ENCODE results near the gene EED. TPM values are rescaled to one million over a fixed set of nuclear protein-coding genes. Genes with fewer than 3 reads are reported as not detected.

Gene EED, protein sequence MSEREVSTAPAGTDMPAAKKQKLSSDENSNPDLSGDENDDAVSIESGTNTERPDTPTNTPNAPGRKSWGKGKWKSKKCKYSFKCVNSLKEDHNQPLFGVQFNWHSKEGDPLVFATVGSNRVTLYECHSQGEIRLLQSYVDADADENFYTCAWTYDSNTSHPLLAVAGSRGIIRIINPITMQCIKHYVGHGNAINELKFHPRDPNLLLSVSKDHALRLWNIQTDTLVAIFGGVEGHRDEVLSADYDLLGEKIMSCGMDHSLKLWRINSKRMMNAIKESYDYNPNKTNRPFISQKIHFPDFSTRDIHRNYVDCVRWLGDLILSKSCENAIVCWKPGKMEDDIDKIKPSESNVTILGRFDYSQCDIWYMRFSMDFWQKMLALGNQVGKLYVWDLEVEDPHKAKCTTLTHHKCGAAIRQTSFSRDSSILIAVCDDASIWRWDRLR
- 10 to 100 TPM; 31.1 to 47.5 (median 41.1) TPM for polyA plus RNA-seq (ENCODE audit: insufficient read depth in 1 of 5, insufficient read length in 5 of 5, low replicate concordance in 1 of 5)
- long read RNA-seq, donor 1, transcript EED-201 (12 exons, 2,223 nt), result major isoform, 10 of 41 reads
- long read RNA-seq, donor 1, partial matches to known transcripts, result 27 of 41 reads
- long read RNA-seq, donor 1, other reads (novel, unspliced or antisense), result 0 of 41 reads
- long read RNA-seq, donor 2, partial matches to known transcripts, result 12 of 16 reads
- long read RNA-seq, donor 2, other reads (novel, unspliced or antisense), result 0 of 16 reads
- long read RNA-seq, donor 3, transcript EED-201 (12 exons, 2,223 nt), result major isoform, 5 of 49 reads
- long read RNA-seq, donor 3, partial matches to known transcripts, result 41 of 49 reads
- long read RNA-seq, donor 3, other reads (novel, unspliced or antisense), result 0 of 49 reads
- long read RNA-seq, donor 4, partial matches to known transcripts, result 0 of 7 reads
- long read RNA-seq, donor 4, other reads (novel, unspliced or antisense), result 0 of 7 reads
- long read RNA-seq, donor 5, transcript EED-201 (12 exons, 2,223 nt), result major isoform, 5 of 46 reads
- long read RNA-seq, donor 5, partial matches to known transcripts, result 37 of 46 reads
- long read RNA-seq, donor 5, other reads (novel, unspliced or antisense), result 0 of 46 reads
- long read RNA-seq, donor 6, transcript EED-201 (12 exons, 2,223 nt), result major isoform, 6 of 11 reads
- long read RNA-seq, donor 6, partial matches to known transcripts, result 0 of 11 reads
- long read RNA-seq, donor 6, other reads (novel, unspliced or antisense), result 0 of 11 reads
- long read RNA-seq, donor 7, transcript EED-201 (12 exons, 2,223 nt), result major isoform, 8 of 10 reads
- long read RNA-seq, donor 7, partial matches to known transcripts, result 0 of 10 reads
- long read RNA-seq, donor 7, other reads (novel, unspliced or antisense), result 0 of 10 reads
- long read RNA-seq, donor 8, partial matches to known transcripts, result 11 of 15 reads
- long read RNA-seq, donor 8, other reads (novel, unspliced or antisense), result 0 of 15 reads

GRCh38 chr11:86244522-86245368 is at the start of gene EED:
EED (plus strand) TSS chr11:86244753; CDS start chr11:86245230, 477 bp downstream.
- DNase-seq, result peak; percentile 95 to 96

DNA sequence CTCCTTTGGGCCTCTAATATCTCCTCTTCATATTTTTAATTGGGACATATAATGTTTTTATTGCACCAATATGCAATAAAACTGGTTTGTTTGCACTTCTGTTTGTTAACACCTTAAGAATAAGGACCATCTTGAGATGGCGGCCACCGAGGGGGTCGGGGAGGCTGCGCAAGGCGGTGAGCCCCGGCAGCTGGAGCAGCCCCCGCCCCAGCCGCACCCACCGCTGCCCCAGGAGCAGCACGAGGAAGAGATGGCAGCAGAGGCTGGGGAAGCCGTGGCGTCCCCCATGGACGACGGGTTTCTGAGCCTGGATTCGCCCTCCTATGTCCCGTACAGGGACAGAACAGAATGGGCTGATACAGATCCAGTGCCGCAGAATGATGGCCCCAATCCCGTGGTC is 49.6 kb upstream of the EED start:
- no peak for DNase-seq

DNA sequence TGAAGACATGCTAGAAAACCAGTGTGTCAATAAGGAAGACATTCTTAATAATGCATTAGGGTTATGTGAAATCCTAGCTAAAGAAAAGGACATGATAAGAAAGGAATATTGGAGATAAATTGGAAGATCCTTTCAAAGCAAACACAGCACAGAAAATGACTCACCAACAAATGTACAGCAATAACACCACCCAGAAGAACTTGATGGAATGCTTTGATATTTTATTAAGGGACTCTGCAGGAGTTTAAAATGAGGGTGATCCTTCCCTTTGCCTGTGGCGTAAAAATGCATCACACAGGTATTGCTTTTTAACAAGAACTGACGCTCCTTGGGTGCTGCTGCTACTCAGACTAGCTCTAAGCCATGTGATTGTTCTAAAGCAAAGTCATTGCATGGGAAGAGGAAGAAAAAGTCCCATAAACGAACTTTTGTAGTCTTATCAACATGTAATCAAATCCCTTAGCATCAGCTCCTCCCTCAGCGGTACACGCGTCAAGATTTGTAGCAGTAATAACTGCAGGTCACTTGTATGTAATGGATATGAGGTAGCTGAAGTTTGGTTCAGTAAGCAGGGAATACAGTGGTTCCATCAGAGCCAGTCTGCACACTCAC is 48.4 kb upstream of the EED start:
- DNase-seq, result no peak

- no peak for DNase-seq
Observed at GRCh38 chr11:86196913-86197312, 47.6 kb upstream of the EED start.

DNA sequence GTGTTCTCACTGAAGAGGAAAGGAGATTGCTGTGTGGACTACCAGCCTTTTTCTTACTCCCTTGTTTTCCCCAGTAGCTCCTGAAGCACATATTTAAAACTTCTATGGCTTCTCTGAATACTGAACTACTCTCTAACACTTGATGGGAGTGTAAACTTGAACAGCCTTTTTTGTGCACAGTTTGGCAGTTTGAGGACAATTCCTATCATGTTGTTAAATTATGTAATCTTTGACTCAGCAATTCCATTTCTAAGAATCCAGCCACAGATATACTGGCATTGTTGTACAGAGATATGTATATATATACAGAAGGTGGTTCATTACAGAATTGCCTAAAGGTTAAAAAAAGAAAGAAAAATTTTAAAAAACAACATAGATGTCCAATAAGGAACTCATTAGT is 47.1 kb upstream of the EED start:
- no peak for DNase-seq

GRCh38 chr11:86198139-86198538 is 46.4 kb upstream of the EED start:
- DNase-seq, result no peak

DNA sequence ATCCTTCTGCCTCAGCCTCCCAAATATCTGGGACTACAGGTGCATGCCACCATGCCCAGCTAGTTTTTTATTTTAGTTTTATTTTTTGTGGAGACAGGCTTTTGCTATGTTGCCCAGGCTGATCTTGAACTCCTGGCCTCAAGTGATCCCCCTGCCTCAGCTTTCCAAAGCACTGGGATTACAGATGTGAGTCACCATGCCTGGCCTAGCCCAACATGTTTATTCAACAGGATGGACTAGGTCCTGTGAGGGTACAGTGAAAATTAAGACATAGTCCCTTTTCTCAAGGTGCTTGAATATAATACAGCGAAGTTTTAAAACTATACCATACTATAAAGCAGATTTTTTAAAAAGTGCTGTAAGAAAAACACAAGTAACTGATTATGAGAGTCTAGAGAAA is 45.2 kb upstream of the EED start:
- DNase-seq, result no peak

GRCh38 chr11:86201371-86201884 is 43.1 kb upstream of the EED start:
- no peak for DNase-seq

DNA sequence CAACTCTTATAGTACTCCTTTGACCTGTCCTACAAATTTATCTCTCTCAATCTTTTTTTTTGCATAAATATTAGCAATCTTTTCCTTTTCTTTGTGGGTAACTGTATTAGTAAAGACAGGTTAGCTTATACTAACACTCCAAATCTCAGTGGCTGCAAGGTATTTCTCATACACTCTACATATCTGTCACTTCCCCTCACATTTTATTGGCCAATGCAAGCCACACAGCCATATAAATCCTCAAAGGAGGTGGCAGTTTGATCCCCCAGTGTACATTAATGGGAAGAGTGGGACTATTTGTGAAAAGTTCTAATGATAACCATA is 42.6 kb upstream of the EED start:
- DNase-seq, result no peak

DNA sequence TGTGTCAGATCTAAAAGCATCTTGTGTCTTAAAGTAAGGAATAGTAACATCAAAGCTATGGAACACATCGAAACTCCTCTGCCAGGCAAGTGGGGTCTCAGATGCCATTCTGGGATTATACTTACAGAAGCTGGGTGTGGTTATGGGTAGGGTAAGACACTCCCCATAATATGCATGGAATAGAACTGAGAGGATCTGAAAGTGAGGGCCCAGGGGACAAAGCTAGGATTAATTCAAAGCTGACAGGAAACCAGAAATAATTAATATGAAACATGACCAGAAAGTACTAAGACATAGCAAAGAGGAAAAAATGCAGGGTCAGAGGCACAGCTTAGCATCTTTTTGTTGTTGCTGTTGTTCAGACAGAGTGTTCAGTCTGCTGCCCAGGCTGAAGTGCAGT is 40.2 kb upstream of the EED start:
- no peak for DNase-seq

DNA sequence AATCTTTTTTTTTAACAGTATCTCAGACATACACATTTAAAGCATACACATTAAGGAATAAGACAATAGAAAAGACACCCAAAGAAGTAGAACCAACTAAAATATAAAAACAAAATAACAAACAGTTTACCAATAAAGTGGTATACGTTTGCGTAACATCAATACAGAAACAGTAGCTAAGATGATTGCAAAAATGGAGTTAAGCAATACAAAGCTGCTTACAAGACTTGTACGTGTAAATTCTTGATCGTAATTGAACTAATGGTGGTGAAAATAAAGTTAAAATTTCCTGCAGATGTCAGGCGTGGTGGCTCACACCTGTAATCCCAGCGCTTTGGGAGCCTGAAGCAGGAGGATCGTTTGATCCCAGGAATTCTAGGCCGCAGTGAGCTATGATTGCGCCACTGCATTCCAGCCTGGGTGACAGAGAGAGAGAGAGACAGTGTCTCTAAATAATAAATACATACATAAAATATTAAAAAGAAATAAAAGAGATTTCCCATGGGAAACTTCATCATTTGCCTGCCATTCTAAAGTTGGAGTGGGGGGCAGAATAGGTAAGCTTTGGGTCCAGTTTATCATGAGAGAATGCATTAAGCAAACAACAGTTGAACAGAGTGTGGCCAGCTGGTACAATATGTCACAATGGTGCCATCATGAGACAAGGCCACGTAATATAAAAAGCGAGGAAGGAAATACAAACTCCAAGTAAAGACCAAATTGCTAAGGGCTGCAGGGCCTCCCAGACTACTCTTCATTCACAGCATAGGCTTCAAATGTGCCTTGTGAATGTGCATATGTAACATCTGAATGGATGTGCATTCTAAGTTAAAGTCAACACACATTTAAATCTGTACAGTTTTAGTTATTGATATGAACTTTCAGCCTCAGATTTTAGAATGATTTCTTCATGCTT is 38.9 kb upstream of the EED start:
- DNase-seq, result no peak

DNA sequence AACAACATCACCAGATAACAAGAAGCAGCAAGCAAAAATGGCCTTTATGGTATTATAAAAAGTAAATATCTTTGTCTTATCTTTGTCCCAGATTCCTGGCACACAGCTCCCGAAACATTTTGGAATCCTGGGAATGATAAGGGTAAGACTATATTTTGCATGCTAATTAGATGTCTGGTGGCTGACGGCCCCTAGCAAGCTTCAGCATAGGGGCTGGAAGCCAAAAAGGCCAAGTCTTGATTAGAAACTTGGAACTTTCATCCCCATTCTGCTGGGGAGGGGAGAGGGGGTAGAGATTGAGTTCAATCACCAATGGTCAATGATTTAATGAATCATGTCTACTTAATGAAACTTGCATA is 38.2 kb upstream of the EED start:
- DNase-seq, result no peak

- DNase-seq, result no peak
Observed at GRCh38 chr11:86207413-86207812, 37.1 kb upstream of the EED start.

DNA sequence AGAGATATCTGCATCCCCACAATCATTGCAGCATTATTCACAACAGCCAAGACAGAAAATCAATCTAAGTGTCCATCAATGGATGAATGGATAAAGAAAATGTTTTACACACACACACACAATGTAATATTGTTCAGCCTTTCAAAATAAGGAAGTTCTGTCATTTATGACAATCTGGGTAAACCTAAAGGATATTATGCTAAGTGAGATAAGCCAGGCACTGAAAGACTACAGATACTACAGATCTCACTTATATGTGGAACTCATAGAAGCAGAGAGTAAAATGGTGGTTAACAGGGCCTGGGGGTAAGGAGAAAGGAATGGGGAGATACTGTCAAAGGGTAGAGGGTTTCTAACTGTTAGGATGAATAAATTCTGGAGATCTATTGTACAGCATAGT is 36.0 kb upstream of the EED start:
- DNase-seq, result no peak

- DNase-seq, result no peak
Observed at GRCh38 chr11:86209806-86210657, 34.5 kb upstream of the EED start.

GRCh38 chr11:86210898-86211297 is 33.7 kb upstream of the EED start:
- DNase-seq, result no peak

- no peak for DNase-seq
Observed at GRCh38 chr11:86211619-86212018, 32.9 kb upstream of the EED start.

GRCh38 chr11:86212019-86212611 is 32.4 kb upstream of the EED start:
- no peak for DNase-seq
